GM21360 (cell line): ENCODE data around the gene SLC6A16.
"Not testable (repeated sequence)": the region's sequence is repeated elsewhere in the genome, so short reads cannot be mapped to it uniquely, and the experiment has no call there.

Source experiments
- ATAC-seq: cut with Tn5 transposase; IDR thresholded peaks from one replicate; pipeline ENCODE4 v1.9.1; 2021; ENCODE audit warnings: mild to moderate bottlenecking, moderate library complexity; ENCODE audit not compliant: unreplicated experiment

Gene SLC6A16

GRCh38 chr19:49324801-49325576 is at the start of gene SLC6A16:
Gene SLC6A16, minus strand, starts transcription at chr19:49325191. Its CDS starts 13,844 bp downstream, at chr19:49311347.
- no peak for ATAC-seq

DNA sequence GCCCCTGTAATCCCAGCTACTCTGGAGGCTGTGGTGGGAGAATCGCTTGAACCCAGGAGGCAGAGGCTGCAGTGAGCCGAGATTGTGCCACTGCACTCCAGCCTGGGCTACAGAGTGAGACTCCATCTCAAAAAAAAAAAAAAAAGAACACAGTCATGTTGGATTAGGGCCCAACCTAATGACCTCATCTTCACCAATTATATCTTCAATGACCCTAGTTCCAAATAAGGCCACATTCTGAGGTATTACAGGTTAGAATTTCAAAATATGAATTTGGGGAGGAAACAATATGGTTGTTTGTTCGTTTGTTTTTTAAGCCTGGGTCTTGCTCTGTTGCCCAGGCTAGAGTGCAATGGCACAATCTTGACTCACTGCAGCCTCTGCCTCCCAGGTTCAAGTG is 48.2 kb upstream of the SLC6A16 start:
- ATAC-seq, result not testable (repeated sequence)

- ATAC-seq, result no peak
Measured at GRCh38 chr19:49371184-49371583, 46.2 kb upstream of the SLC6A16 start.

DNA sequence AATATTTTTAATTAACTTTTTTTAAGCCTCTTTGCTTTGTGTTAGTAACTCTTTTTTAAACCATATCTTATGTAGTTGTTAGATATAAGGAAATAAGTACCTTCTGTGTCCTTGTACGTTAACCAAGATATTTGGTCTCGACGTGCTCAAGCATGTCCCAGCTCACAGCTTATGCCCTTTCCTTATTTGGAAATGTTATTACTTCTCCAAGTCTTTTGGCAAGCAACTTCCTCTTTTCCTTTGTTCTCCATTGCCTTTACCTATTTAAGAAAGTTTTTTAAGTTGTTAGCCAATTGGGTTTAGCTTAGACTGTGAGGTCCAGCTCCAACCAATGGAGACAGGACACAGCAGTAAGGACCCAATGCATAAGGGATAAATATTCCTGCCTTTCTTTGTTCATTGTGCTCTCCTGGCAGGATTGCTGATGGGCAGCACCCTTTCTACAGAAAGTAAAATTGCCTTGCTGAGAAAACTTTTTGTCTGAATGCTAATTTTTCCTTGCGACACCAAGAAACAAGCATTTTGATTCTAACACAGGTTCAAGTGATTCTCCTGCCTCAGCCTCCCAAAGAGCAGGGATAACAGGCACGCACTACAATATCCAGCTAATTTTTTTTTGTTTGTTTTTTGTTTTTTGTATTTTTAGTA is 43.8 kb upstream of the SLC6A16 start:
- ATAC-seq, result no peak

GRCh38 chr19:49366110-49366509 is 41.1 kb upstream of the SLC6A16 start:
- ATAC-seq, result no peak

DNA sequence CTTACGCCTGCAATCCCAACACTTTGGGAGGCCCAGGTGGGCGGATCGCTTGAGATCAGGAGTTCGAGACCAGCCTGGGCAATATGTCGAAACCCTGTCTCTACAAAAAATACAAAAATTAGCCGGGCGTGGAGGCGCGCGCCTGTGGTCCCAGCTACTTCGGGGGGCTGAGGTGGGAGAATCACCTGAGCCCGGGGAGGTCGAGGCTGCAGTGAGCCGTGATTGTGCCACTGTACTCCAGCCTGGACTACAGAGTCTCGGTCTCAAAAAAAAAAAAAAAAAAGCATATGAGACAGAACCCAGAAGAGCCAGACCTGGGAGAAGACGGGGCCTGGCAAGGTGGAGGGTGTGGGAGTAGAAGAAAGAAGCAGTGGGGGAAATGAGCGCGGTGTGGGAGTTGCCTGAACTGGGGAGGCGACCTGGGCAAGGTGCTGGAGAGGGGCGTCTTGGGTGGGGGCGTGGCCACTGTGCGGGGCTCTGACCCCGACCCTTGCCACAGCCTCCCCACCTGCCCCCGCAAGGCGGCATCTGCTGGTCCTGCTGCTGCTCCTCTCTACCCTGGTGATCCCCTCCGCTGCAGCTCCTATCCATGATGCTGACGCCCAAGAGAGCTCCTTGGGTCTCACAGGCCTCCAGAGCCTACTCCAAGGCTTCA is 39.2 kb upstream of the SLC6A16 start:
- ATAC-seq, result no peak

DNA sequence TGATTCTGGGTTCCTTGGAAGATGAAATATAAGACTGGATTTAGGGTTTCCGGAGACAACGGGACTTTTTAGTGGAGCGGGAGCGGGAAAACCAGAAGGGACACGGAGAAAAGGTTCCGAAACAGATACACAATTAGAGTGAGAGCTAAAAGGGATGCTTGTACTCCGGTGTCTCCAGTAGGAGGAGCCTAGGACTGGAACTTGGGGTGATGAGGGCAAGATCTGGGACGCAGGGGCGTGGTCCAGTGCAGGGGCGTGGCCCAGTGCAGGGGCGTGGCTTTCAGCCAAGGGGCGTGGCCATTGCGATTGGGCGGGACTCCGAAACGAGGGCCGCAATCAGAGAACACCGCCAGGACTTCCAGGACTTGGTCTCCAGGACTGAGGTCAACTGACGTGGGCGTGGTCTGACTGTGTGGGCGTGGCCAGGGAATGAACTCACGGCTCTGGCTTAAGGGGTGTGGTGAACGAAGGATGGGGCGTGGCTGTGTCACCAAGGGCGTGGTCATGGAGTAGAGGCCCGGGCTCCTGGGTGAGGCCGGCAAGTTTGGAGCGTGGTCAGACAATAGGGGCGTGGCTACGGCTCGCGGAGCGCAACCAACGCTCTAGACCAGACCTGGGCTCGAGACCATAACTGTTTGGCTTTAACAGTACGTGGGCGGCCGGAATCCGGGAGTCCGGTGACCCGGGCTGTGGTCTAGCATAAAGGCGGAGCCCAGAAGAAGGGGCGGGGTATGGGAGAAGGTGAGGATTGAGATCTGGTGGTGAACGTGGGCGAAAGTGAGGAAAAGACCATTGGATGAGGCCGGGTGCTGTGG is 38.5 kb upstream of the SLC6A16 start, which contains the start of gene DKKL1:
Gene DKKL1, plus strand, starts transcription at position 610 of the 815 bp plus-strand sequence. Its CDS starts 122 bp downstream, at position 732.
- ATAC-seq, result no peak

DNA sequence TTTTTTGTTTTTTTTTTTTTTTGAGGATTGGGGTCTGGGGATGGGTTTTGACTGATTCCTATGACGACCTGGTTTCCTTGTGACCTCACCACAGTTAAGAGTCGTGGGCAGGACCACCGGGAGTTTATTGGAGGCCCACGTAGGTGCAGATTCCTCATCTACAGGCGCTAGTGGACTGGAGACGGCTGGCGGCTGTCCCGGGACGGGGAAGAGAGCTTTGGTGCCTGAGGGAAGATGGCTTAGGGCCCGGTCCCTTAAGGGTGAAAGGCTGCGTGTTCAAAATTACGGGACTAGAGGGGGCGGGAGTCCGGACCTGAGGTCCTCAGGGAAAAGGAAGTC is 37.9 kb upstream of the SLC6A16 start:
- no peak for ATAC-seq

GRCh38 chr19:49362048-49362928 is 37.3 kb upstream of the SLC6A16 start, which contains the start of gene TEAD2:
Gene TEAD2, minus strand, starts transcription at chr19:49362416. Its CDS starts 2,341 bp downstream, at chr19:49360075.
- ATAC-seq, result no peak

DNA sequence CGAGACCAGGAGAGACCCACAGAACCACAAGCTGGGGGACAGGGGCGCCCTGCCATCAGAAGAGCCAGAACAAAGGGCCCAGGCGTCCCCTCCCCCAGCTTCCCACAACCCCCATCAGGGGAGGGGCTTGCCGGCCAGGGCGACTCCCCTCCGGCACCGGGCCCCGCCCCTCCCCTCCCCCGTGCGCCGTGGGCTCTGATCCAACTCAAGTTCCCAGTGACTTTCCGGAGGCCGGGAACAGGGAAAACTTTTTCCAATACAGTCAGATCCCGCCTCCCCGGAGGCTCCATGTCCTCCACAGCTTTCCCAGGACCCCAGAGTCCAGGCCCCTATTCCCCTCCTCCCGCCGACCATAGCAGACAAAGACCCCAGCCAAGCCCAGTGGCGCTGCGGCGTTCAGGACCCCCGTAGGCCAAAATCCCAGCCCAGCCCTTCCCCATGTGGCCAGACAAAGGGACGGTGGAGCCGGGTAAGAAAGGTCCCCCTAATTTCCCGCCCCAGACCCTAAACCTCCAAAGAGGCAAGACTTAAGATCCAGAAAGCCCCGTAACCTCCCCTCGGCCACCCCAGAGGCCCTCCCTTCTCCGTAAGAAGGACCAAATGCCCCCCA is 36.6 kb upstream of the SLC6A16 start:
- ATAC-seq, result no peak

DNA sequence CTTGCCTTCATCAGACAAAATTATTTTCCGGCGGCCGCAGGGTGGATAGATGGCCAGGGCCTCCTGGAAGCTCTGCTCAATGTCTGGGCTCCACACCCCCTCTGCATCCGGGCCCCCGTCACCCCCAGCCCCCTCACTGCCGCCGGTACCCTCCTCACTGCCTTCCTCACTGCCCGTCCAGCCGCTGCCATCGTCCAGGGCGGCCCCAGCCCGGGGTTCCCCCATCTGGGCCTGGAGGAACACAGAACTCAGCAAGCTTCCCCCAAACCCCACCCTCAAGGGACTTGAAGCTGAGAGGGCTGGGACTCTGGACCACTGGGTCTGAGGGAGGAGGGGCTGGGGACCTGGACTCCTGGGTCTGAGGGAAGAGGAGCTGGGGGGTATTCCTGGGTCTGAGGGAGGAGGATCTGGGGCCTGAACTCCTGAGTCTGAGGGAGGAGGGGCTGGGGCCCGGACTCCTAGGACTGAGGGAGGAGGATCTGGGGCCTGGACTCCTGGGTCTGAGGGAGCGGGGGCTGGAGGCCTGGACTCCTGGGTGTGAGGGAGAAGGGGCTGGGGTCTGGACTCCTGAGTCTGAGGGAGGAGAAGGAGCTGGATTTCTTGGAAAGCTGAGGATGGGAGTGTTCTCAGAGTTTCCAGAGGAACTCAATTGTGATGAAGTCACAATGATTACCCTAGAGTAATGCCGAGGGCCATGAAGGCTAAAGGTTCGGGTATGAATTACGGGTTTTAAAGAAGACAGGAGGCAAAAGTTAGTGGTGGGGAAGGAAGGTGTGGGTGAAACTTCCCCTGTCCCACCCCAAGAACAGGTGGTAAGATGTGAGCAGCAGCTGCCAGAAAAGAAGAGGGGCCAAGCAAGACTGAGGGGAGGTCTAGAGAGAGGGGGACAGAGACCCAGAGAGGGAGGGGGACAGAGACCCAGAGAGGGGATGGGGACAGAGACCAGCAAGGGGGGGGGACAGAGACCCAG is 35.1 kb upstream of the SLC6A16 start:
- ATAC-seq, result no peak

DNA sequence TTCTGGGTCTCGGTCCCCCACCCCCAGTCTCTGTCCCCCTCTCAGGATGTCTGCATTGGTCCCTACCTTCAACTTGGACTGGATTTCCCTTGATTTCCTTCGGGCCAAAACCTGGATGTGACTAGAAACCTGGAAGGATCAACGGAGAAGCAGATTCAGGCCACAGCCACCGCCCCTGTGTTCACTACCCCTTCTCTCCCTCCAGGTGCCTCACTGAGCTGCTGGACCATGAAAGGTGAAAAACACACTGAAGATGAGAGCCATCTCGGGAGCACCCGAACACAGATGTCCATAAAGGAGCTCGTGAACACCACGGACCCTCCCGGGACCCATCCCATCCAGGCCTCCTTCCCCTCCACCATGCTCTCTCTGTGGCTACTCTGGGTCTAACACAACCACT is 32.2 kb upstream of the SLC6A16 start:
- no peak for ATAC-seq

DNA sequence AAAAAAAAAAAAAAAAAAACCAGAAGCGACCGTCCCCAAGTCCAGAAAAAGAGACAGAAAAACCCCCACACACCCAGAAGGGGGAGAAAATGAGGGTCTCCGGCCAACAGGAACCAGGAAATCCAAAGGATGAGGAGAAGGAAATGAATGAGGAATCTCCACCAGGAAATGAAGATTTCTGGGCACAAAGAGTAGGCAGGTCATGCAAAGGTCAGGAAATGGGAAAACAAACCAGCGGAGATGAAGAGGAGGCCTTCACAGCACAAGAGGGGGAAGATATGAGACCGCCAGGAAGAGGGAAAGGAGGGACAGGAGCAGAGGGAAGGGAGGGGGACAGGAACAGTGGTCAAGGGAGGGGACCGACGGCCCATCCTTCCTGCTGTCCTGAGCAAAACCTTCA is 31.4 kb upstream of the SLC6A16 start:
- ATAC-seq, result no peak

DNA sequence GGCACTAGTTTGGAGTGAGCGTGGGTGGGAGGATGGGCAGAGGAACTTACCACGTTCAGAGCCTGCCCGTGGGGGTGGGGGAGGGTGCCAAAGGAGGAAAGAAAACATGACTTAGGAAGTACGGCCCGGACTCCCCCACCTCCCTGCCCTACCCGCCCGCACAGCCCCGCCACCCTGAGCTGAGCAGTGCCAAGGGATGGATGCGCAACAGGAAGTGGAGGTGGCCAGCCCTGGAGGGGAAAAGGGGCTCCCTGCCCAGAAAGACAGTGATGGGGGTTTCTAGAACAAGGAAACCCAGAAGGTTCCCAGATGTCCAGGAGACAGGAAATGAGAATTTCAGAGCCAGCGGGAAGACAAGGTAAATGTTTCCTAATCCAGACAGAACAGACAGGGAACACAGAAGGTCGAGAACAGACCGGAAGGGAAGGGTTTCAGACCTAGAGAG is 30.9 kb upstream of the SLC6A16 start:
- ATAC-seq, result no peak

DNA sequence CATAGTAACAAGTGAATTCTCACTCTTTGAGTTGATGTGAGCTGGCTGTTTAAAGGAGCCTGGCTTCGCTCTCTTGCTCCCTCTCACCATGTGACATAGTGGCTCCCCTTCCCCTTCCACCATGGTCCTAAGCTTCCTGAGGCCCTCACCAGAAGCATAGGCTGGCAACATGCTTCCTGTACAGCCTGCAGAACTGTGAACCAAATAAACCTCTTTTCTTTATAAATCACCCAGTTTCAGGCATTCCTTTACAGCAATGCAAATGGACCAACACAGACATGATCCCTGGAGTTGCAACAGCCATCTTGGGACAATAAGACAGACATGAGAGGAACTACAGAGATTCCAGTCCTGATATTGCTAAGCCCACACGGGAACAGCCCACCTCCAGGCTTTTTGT is 24.6 kb upstream of the SLC6A16 start:
- no peak for ATAC-seq

DNA sequence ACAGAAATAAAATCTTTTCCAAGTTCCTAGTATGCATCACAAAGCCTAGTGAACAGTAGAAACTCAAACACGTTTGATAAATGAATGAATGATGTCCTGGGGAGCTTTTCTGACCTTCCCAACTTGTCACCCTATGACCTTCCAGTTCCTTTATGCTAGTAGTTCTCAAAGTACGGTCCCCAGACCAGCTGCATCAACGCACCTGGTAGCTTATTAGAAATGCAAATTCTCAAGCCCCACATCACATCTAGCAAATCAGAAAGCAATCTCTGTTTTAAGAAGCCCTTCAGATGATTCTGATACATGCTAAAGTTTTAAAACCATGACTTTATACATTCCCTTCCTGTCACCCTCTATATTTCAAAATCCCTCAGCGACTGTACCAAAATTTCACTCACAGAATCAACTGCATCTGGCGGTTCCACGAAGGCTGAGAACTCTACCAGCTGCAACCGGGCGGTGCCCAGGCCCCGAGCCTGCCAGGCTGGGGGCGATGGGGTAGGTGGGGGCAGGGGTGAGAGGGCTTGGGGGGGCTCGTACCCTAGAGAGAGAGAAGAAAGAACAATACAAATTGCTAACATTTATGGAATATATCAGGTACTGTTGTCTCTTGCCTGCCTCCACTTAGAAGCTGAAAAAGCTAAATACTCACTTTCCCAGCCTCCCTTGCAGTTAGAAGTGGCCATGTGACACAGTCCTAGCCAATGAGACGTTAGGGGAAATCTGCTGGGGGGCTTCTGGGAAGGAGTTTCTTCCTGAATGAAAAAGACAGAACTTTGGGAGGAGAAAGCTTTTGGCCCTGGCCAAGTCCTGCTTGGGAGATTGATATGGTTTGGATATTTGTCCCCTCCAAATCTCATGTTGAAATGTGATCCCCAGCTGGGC is 23.6 kb upstream of the SLC6A16 start:
- no peak for ATAC-seq

GRCh38 chr19:49347835-49348234 is 22.8 kb upstream of the SLC6A16 start:
- no peak for ATAC-seq
